GM23338 (cell line): ENCODE results near the gene DENND1B. TPM values are rescaled to one million over a fixed set of nuclear protein-coding genes. Genes with fewer than 3 reads are reported as not detected.

Source experiments
- ATAC-seq: fragments of 200-7000 bp; cut with Tn5 transposase; 3 replicates; pipeline ENCODE4 v1.9.1; 2020
- DNase-seq: peaks from one replicate; pipeline ENCODE4 v3.0.0-alpha.2; 2015; ENCODE audit warnings: low spot score
- H2AFZ ChIP-seq: fragments of 200-600 bp; sonication (generic); 2 replicates; pipeline ENCODE4 v1.8.0; 2016; ENCODE audit warnings: antibody characterized with exemption, mild to moderate bottlenecking, moderate library complexity
- H3F3A ChIP-seq: fragments of 200-600 bp; sonication (generic); replicated peaks from 2 replicates; pipeline ENCODE4 v1.8.0; 2017; ENCODE audit warnings: antibody characterized with exemption, mixed run types, low read depth
- H3K27ac ChIP-seq: fragments of 200-600 bp; sonication (generic); 2 replicates; pipeline ENCODE4 v1.6.1; 2016; ENCODE audit warnings: low read depth
- H3K27me3 ChIP-seq: fragments of 200-600 bp; sonication (generic); 2 replicates; pipeline ENCODE4 v1.8.0; 2016; ENCODE audit warnings: mild to moderate bottlenecking, mixed run types, moderate library complexity; ENCODE audit not compliant: insufficient read depth
- H3K36me3 ChIP-seq: fragments of 200-600 bp; sonication (generic); 2 replicates; pipeline ENCODE4 v1.8.0; 2016; ENCODE audit warnings: mild to moderate bottlenecking; ENCODE audit not compliant: insufficient read depth
- H3K4me1 ChIP-seq: fragments of 200-600 bp; sonication (generic); 2 replicates; pipeline ENCODE4 v1.8.0; 2016; ENCODE audit warnings: mild to moderate bottlenecking, moderate library complexity; ENCODE audit not compliant: insufficient read depth
- H3K4me2 ChIP-seq: fragments of 200-600 bp; sonication (generic); 2 replicates; pipeline ENCODE4 v1.7.1; 2017; ENCODE audit warnings: mixed run types
- H3K4me3 ChIP-seq: fragments of 200-600 bp; sonication (generic); 2 replicates; pipeline ENCODE4 v1.6.1; 2016; ENCODE audit warnings: mixed run types
- H3K79me2 ChIP-seq: fragments of 200-600 bp; sonication (generic); replicated peaks from 2 replicates; pipeline ENCODE4 v1.8.0; 2017; ENCODE audit warnings: mild to moderate bottlenecking; ENCODE audit not compliant: insufficient read depth
- H3K9me2 ChIP-seq: fragments of 200-600 bp; sonication (generic); 2 replicates; pipeline ENCODE4 v1.8.0; 2017; ENCODE audit not compliant: insufficient read depth
- H4K20me1 ChIP-seq: fragments of 200-600 bp; sonication (generic); replicated peaks from 2 replicates; pipeline ENCODE4 v1.8.0; 2017; ENCODE audit warnings: mild to moderate bottlenecking; ENCODE audit not compliant: insufficient read depth
- H3K27ac Mint-ChIP-seq: 2 replicates; pipeline ENCODE4 v1.8.0; 2020; ENCODE audit warnings: inconsistent platforms, mild to moderate bottlenecking, moderate library complexity, mixed read lengths
- H3K27me3 Mint-ChIP-seq: 3 replicates; pipeline ENCODE4 v1.8.0; 2022; ENCODE audit warnings: low read depth, mild to moderate bottlenecking, moderate library complexity, mixed read lengths, inconsistent platforms; ENCODE audit not compliant: insufficient read depth, poor library complexity
- H3K36me3 Mint-ChIP-seq: 3 replicates; pipeline ENCODE4 v1.8.0; 2021; ENCODE audit warnings: low read depth, mild to moderate bottlenecking, inconsistent platforms, moderate library complexity, mixed read lengths
- H3K4me1 Mint-ChIP-seq: 3 replicates; pipeline ENCODE4 v1.8.0; 2020; ENCODE audit warnings: mild to moderate bottlenecking, inconsistent platforms, mixed read lengths
- H3K4me3 Mint-ChIP-seq: 3 replicates; pipeline ENCODE4 v1.8.0; 2021; ENCODE audit warnings: moderate library complexity, mild to moderate bottlenecking, inconsistent platforms, mixed read lengths
- H3K9me3 Mint-ChIP-seq: 3 replicates; pipeline ENCODE4 v1.8.0; 2020; ENCODE audit warnings: moderate library complexity, mild to moderate bottlenecking, inconsistent platforms, mixed read lengths
- CREB1 ChIP-seq: fragments of 250-450 bp; sonication (Bioruptor Pico); IDR thresholded peaks from 2 replicates; pipeline ENCODE4 v1.5.0; 2020; ENCODE audit warnings: low read depth, mild to moderate bottlenecking, moderate library complexity
- CTCF ChIP-seq, 2 experiments: fragments of 200-600 bp in 1 of 2; sonication (generic) in 1 of 2; conservative IDR thresholded peaks; 2 replicates each; pipeline versions ENCODE4 v1.5.1 to v1.6.1; 2016 to 2017; ENCODE audit warnings: antibody characterized with exemption in 2 of 2, low read depth in 2 of 2, mild to moderate bottlenecking in 2 of 2, moderate library complexity in 1 of 2
- ETS1 ChIP-seq: IDR thresholded peaks from 2 replicates; pipeline ENCODE4 v1.6.1; 2016; ENCODE audit warnings: antibody characterized with exemption
- EZH2 ChIP-seq: fragments of 200-600 bp; sonication (generic); IDR thresholded peaks from one replicate; pipeline ENCODE4 v1.8.0; 2017; ENCODE audit warnings: antibody characterized with exemption, mild to moderate bottlenecking, low read depth; ENCODE audit not compliant: unreplicated experiment
- EZH2phosphoT487 ChIP-seq: fragments of 200-600 bp; sonication (generic); IDR thresholded peaks from one replicate; pipeline ENCODE4 v1.8.1; 2018; ENCODE audit warnings: antibody characterized with exemption; ENCODE audit not compliant: unreplicated experiment
- JUNB ChIP-seq: IDR thresholded peaks from one replicate; pipeline ENCODE4 v1.6.1; 2016; ENCODE audit warnings: antibody characterized with exemption; ENCODE audit not compliant: unreplicated experiment
- NANOG ChIP-seq: IDR thresholded peaks from 2 replicates; pipeline ENCODE4 v1.6.1; 2016; ENCODE audit warnings: antibody characterized with exemption, borderline replicate concordance
- POLR2AphosphoS5 ChIP-seq: IDR thresholded peaks from 2 replicates; pipeline ENCODE4 v1.6.1; 2016; ENCODE audit warnings: antibody characterized with exemption, low read depth
- REST ChIP-seq: IDR thresholded peaks from one replicate; pipeline ENCODE4 v1.6.1; 2018; ENCODE audit warnings: antibody characterized with exemption; ENCODE audit not compliant: unreplicated experiment
- STAT1 ChIP-seq: IDR thresholded peaks from one replicate; pipeline ENCODE4 v1.6.1; 2016; ENCODE audit warnings: antibody characterized with exemption; ENCODE audit not compliant: unreplicated experiment
- ZNF114 ChIP-seq: fragments of 250-450 bp; sonication (Bioruptor Pico); IDR thresholded peaks from 2 replicates; pipeline ENCODE4 v1.5.0; 2020; ENCODE audit warnings: mild to moderate bottlenecking, moderate library complexity
- ZNF331 ChIP-seq: fragments of 250-450 bp; sonication (Bioruptor Pico); IDR thresholded peaks from 2 replicates; pipeline ENCODE4 v1.5.0; 2020; ENCODE audit warnings: low read depth, mild to moderate bottlenecking, moderate library complexity
- ZNF462 ChIP-seq: fragments of 250-450 bp; sonication (Bioruptor Pico); IDR thresholded peaks from 2 replicates; pipeline ENCODE4 v1.5.0; 2020; ENCODE audit warnings: mild to moderate bottlenecking, moderate library complexity
- polyA plus RNA-seq: library from polyadenylated mRNA; unstranded; fragments of >200 nt; fragmentation: Nextera tagmentation; extraction: Ambion mirVana; gene quantifications from 2 replicates; pipeline ENCODE4 v1.2.1, GENCODE V29; 2016
- total RNA-seq: library from RNA; depleted of rRNA; stranded (reverse); fragments of >200 nt; shearing (Covaris generic); gene quantifications from 2 replicates; pipeline ENCODE4 v1.2.3, GENCODE V29; 2014

Gene DENND1B
- total and polyA plus RNA-seq, 2 experiments from 2014 or later: 4.3 to 5.2 TPM

- no peak for ATAC-seq
Observed at GRCh38 chr1:197660389-197660788, 114.9 kb downstream of the DENND1B start.

More at GRCh38 chr1:197660389-197660788, 114.9 kb downstream of the DENND1B start:
- H4K20me1 ChIP-seq: no peaks in the 10 kb centered on the region
- no peaks in the 10 kb centered on the region for H3K9me3 Mint-ChIP-seq
- H3K4me1 ChIP-seq: no peaks in the 10 kb centered on the region
- H3F3A ChIP-seq: no peaks in the 10 kb centered on the region
- no peak overlapping the region for H3K27ac Mint-ChIP-seq
- H3K4me2 ChIP-seq: no peak overlapping the region
- H3K9me2 ChIP-seq: no peaks in the 10 kb centered on the region
- DNase-seq: no peak
- H3K4me3 ChIP-seq: no peak overlapping the region
- TF ChIP-seq EZH2: no peak
- TF ChIP-seq ZNF331 (CRISPR knock-in tag): no peak
- TF ChIP-seq CTCF (conservative IDR thresholded peaks at IDR 0.05; ENCODE audit: low read depth in 2 of 2): no peak
- TF ChIP-seq ZNF114: no peak
- no peak for TF ChIP-seq REST
- TF ChIP-seq ETS1: no peak
- no peak for TF ChIP-seq JUNB
- TF ChIP-seq NANOG: no peak
- TF ChIP-seq CREB1: no peak
- no peak for TF ChIP-seq POLR2AphosphoS5
- no peak for TF ChIP-seq EZH2phosphoT487
- no peak for TF ChIP-seq ZNF462 (CRISPR knock-in tag)
- TF ChIP-seq STAT1: no peak
- H3K4me3 Mint-ChIP-seq: no peak overlapping the region
- H3K4me1 Mint-ChIP-seq: peaks cover 10% of the 10 kb centered on the region; the same call in 2 of the 3 replicates
- no peaks in the 10 kb centered on the region for H3K36me3 Mint-ChIP-seq
- H3K79me2 ChIP-seq: no peaks in the 10 kb centered on the region
- no peaks in the 10 kb centered on the region for H3K27me3 ChIP-seq
- no peak overlapping the region for H2AFZ ChIP-seq
- no peaks in the 10 kb centered on the region for H3K36me3 ChIP-seq
- no peaks in the 10 kb centered on the region for H3K27me3 Mint-ChIP-seq
- no peak overlapping the region for H3K27ac ChIP-seq
